Neuronal stem cell (in vitro differentiated cells): ENCODE data around the gene NGF.
"Not testable (repeated sequence)": the region's sequence is repeated elsewhere in the genome, so short reads cannot be mapped to it uniquely, and the experiment has no call there.

Experiments
- DNase-seq: peaks from one replicate; pipeline ENCODE4 v3.0.0-alpha.2; 2013; ENCODE audit warnings: low spot score
- H2AFZ ChIP-seq: one replicate; pipeline ENCODE4 v1.6.1; 2013; ENCODE audit warnings: mild to moderate bottlenecking, low read length, inconsistent platforms
- H2AK5ac ChIP-seq: 2 replicates; pipeline ENCODE4 v1.6.1; 2013; ENCODE audit warnings: low read depth, mild to moderate bottlenecking, inconsistent platforms, low read length, moderate library complexity, mixed read lengths
- H2BK120ac ChIP-seq: 2 replicates; pipeline ENCODE4 v1.6.1; 2013; ENCODE audit warnings: low read depth, mild to moderate bottlenecking, inconsistent platforms, low read length, moderate library complexity, mixed read lengths
- H2BK12ac ChIP-seq: one replicate; pipeline ENCODE4 v1.6.1; 2013; ENCODE audit warnings: low read length, inconsistent platforms
- H2BK15ac ChIP-seq: 2 replicates; pipeline ENCODE4 v1.6.1; 2013; ENCODE audit warnings: mild to moderate bottlenecking, low read length, inconsistent platforms, mixed read lengths
- H2BK5ac ChIP-seq: one replicate; pipeline ENCODE4 v1.6.1; 2013; ENCODE audit warnings: inconsistent platforms, mild to moderate bottlenecking, low read length, moderate library complexity
- H3K14ac ChIP-seq: one replicate; pipeline ENCODE4 v1.6.1; 2013; ENCODE audit warnings: low read length, inconsistent platforms
- H3K18ac ChIP-seq: 2 replicates; pipeline ENCODE4 v1.6.1; 2013; ENCODE audit warnings: low read length, inconsistent platforms
- H3K23ac ChIP-seq: 2 replicates; pipeline ENCODE4 v1.6.1; 2013; ENCODE audit warnings: low read depth, mild to moderate bottlenecking, mixed read lengths, low read length, inconsistent platforms; ENCODE audit not compliant: poor library complexity
- H3K27ac ChIP-seq: replicated peaks from 3 replicates; pipeline ENCODE4 v1.5.1; 2013; ENCODE audit warnings: low read length, inconsistent platforms
- H3K27me3 ChIP-seq, 3 experiments: 2 replicates each; pipeline ENCODE4 v1.6.1; 2013; ENCODE audit warnings: low read length in 3 of 3, mild to moderate bottlenecking in 2 of 3, inconsistent platforms in 1 of 3, low read depth in 1 of 3, mixed read lengths in 1 of 3, moderate library complexity in 1 of 3; ENCODE audit not compliant: control insufficient read depth in 3 of 3, insufficient read depth in 3 of 3
- H3K36me3 ChIP-seq, 2 donors: replicated peaks in 1 of 2; 2 replicates each; pipeline ENCODE4 v1.6.1; 2013; ENCODE audit warnings: low read length in 2 of 2; ENCODE audit not compliant: control insufficient read depth in 2 of 2, insufficient read depth in 2 of 2
- H3K4ac ChIP-seq: 2 replicates; pipeline ENCODE4 v1.6.1; 2013; ENCODE audit warnings: inconsistent platforms, mild to moderate bottlenecking, low read length, moderate library complexity
- H3K4me1 ChIP-seq, 2 donors: 1 replicate in 1 of 2; 2 replicates in 1 of 2; pipeline ENCODE4 v1.6.1; 2013; ENCODE audit warnings: low read length in 2 of 2, low read depth in 1 of 2; ENCODE audit not compliant: control insufficient read depth in 2 of 2, insufficient read depth in 1 of 2
- H3K4me2 ChIP-seq: one replicate; pipeline ENCODE4 v1.6.1; 2013; ENCODE audit warnings: mild to moderate bottlenecking, low read length, inconsistent platforms; ENCODE audit not compliant: insufficient read depth, poor library complexity, severe bottlenecking
- H3K4me3 ChIP-seq, 2 donors: 2 replicates each; pipeline ENCODE4 v1.5.1; 2013; ENCODE audit warnings: low read length in 2 of 2, mild to moderate bottlenecking in 2 of 2, inconsistent platforms in 1 of 2, moderate library complexity in 1 of 2
- H3K79me1 ChIP-seq: one replicate; pipeline ENCODE4 v1.6.1; 2013; ENCODE audit warnings: low read depth, mild to moderate bottlenecking, inconsistent platforms, low read length, moderate library complexity
- H3K9ac ChIP-seq: one replicate; pipeline ENCODE4 v1.6.1; 2013; ENCODE audit warnings: mild to moderate bottlenecking, low read depth, low read length, inconsistent platforms; ENCODE audit not compliant: poor library complexity
- H3K9me3 ChIP-seq, 2 donors: replicated peaks in 1 of 2; 2 replicates each; pipeline versions ENCODE3 to v1.6.1; 2013; ENCODE audit warnings: low read length in 2 of 2, mild to moderate bottlenecking in 2 of 2, inconsistent platforms in 1 of 2, low read depth in 1 of 2, mixed read lengths in 1 of 2, moderate library complexity in 1 of 2; ENCODE audit not compliant: control insufficient read depth in 2 of 2, insufficient read depth in 1 of 2
- H4K8ac ChIP-seq: one replicate; pipeline ENCODE4 v1.6.1; 2013; ENCODE audit warnings: low read depth, mild to moderate bottlenecking, inconsistent platforms, low read length, moderate library complexity
- H4K91ac ChIP-seq: one replicate; pipeline ENCODE4 v1.6.1; 2013; ENCODE audit warnings: low read length, low read depth, mild to moderate bottlenecking, inconsistent platforms; ENCODE audit not compliant: poor library complexity
- WGBS, 2 donors: extraction: QIAGEN DNeasy Blood & Tissue Kit; methylation state at CpG; one replicate each; pipeline ENCODE4 v1.1.7; 2013; ENCODE audit warnings: missing lambda C conversion rate in 2 of 2, mixed read lengths in 1 of 2; ENCODE audit not compliant: insufficient read length in 2 of 2, insufficient replicate concordance in 1 of 2; ENCODE audit errors: extremely low coverage in 2 of 2; 5-methylcytosine and 5-hydroxymethylcytosine counted together

Gene NGF

DNA sequence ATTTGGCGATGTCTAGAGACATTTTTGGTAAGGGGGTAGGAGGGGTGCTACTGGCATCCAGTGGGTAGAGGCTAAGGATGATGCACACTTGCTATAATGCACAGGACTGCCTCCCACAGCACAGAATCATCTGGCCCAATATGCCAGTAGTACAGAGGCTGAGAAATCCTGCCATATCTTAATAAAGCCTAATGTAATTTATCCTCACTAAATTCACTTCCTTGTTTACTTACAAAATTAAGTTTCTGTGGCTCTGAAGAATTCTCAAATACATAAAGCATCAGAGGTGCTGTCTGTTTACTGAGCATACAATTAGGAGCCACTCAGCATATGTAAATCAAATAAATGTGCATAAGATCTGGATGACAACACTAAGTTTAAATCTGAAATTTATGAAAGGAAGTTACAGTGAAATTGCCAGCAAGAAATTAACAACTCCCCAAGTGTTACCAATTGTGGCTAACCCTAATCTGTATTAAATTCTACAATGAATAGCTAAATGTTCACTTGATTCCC lies 26.5 kb downstream of the NGF start:
- Histone ChIP-seq H3K9me3 (no peaks in the 10 kb centered on the region), H3K14ac (no peak overlapping the region), H2BK5ac (no peak overlapping the region), H3K23ac (no peak overlapping the region), H2BK15ac (no peak overlapping the region), H2BK12ac (no peak overlapping the region), H3K27me3 (no peaks in the 10 kb centered on the region), H2AFZ (no peak overlapping the region), H3K36me3 (no peaks in the 10 kb centered on the region), H3K4ac (no peak overlapping the region), H3K4me1 (no peaks in the 10 kb centered on the region), H4K8ac (no peak overlapping the region), H3K27ac (no peak overlapping the region), H3K4me2 (no peak overlapping the region), H4K91ac (no peak overlapping the region), H2BK120ac (no peak overlapping the region), H3K9ac (no peak overlapping the region), H3K4me3 (no peak overlapping the region), H3K79me1 (no peaks in the 10 kb centered on the region), H3K18ac (no peak overlapping the region), H2AK5ac (no peak overlapping the region)
- no CpG with 5 or more reads among the region's 1 CpG for WGBS, 2 donors
- DNase-seq = no peak

DNA sequence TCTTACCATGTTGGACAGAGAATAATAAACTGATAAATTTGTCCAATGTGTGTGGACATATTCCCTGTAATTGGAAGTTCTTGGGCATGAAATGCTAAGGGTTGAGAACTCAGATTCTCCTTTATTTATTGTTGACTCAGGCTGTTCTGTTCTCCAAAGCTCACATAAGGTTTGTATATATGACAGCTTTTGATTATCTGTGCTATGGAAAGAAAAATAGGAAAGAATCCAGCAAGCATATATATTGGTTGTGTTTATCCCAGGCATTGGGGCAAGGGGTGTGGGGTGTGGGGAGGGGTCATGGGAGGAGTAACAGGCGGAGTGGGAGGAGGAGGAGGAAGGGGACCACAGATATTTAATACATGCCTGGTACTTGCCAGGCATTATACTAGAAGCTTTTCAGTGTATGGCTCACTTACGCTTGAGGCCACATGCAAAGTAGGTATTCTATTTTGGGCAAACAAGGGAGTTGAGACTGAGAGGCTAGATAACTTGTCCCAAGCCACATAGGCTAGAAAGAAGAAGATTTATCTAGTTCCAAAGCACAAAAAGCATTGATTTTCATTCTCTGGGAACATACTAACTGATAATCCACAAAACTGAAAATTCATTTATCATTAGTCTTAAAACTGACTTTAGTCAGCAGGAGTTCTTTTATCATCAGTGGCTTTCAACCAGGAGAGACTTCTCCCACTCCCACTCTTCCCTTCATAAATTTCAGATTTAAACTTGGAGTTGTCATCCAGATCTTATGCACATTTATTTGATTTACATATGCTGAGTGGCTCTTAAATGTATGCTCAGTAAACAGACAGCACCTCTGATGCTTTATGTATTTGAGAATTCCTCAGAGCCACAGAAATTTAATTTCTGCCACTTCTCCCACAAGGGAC lies 27.2 kb downstream of the NGF start:
- no peaks in the 10 kb centered on the region for H3K9me3 ChIP-seq
- H3K4me1 ChIP-seq = no peaks in the 10 kb centered on the region
- no peaks in the 10 kb centered on the region for H3K27me3 ChIP-seq
- no peak overlapping the region for H4K91ac ChIP-seq
- H2AK5ac ChIP-seq = no peak overlapping the region
- no peak overlapping the region for H3K27ac ChIP-seq
- WGBS, 2 donors = no CpG with 5 or more reads among the region's 2 CpGs
- H4K8ac ChIP-seq = no peak overlapping the region
- H3K79me1 ChIP-seq = no peaks in the 10 kb centered on the region
- no peak overlapping the region for H2BK120ac ChIP-seq
- H3K9ac ChIP-seq = no peak overlapping the region
- H3K4ac ChIP-seq = no peak overlapping the region
- H2BK5ac ChIP-seq = no peak overlapping the region
- H3K18ac ChIP-seq = no peak overlapping the region
- no peak overlapping the region for H2AFZ ChIP-seq
- no peaks in the 10 kb centered on the region for H3K36me3 ChIP-seq
- H3K14ac ChIP-seq = no peak overlapping the region
- H3K4me3 ChIP-seq = no peak overlapping the region
- no peak overlapping the region for H3K23ac ChIP-seq
- no peak for DNase-seq
- no peak overlapping the region for H2BK12ac ChIP-seq
- H2BK15ac ChIP-seq = no peak overlapping the region
- H3K4me2 ChIP-seq = no peak overlapping the region

DNA sequence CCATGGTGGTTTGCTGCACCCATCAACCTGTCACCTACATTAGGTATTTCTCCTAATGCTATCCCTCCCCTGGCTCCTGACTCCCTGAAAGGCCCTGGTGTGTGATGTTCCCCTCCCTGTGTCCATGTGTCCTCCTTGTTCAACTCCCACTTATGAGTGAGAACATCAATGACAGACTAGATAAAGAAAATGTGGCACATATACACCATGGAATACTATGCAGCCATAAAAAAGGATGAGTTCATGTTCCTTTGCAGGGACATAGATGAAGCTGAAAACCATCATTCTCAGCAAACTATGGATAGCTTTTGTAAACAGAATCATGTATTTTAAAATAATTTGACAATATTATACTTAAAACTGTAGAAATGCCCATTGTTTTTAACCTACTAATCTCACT lies 28.5 kb downstream of the NGF start:
- H3K4me1 ChIP-seq, H3K79me1 ChIP-seq, H3K23ac ChIP-seq, H3K18ac ChIP-seq, H3K4ac ChIP-seq, H2AFZ ChIP-seq, H3K27ac ChIP-seq, H2BK5ac ChIP-seq, H2BK15ac ChIP-seq, H3K4me2 ChIP-seq, H3K4me3 ChIP-seq, H3K36me3 ChIP-seq, DNase-seq, H4K8ac ChIP-seq, H3K9me3 ChIP-seq, H2BK12ac ChIP-seq, H3K27me3 ChIP-seq, H3K14ac ChIP-seq, H4K91ac ChIP-seq, H3K9ac ChIP-seq, H2BK120ac ChIP-seq, H2AK5ac ChIP-seq: not testable (repeated sequence)

DNA sequence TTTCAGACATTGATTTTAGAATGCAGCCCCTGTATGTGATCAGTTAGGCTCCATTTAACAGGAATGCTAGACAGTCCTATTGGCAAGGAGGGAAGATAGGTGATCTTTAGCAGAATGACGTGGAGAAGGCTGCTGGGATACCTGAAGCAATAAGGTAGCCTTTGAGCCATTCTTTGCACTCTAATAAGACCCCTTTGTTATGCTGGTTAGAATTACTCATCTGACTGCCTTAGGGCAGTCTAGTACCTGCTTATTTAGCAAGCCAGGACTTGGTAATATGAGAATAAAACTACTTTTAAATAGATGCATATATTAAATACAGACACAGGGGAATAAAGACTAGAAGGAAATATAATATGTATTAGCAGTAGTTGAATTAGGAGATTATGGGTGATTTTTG lies 29.1 kb downstream of the NGF start:
- Histone ChIP-seq H2BK5ac (no peak overlapping the region), H3K14ac (no peak overlapping the region), H3K4me2 (no peak overlapping the region), H3K4me3 (no peak overlapping the region), H3K9me3 (no peaks in the 10 kb centered on the region), H2AFZ (no peak overlapping the region), H3K27ac (no peak overlapping the region), H4K91ac (no peak overlapping the region), H3K79me1 (no peaks in the 10 kb centered on the region), H3K9ac (no peak overlapping the region), H3K36me3 (no peaks in the 10 kb centered on the region), H2AK5ac (no peak overlapping the region), H3K18ac (no peak overlapping the region), H3K4me1 (no peaks in the 10 kb centered on the region), H2BK12ac (no peak overlapping the region), H4K8ac (no peak overlapping the region), H3K4ac (no peak overlapping the region), H3K23ac (no peak overlapping the region), H3K27me3 (no peaks in the 10 kb centered on the region), H2BK120ac (no peak overlapping the region), H2BK15ac (no peak overlapping the region)
- no CpG with 5 or more reads among the region's 1 CpG for WGBS, 2 donors
- DNase-seq = no peak
